ENCODE data around the gene LCN9. TPM values are rescaled to one million over a fixed set of nuclear protein-coding genes. Genes with fewer than 3 reads are reported as not detected.

LCN9 gene
- total RNA-seq, 4 donors from 2014 or later = not detected

- intact Hi-C loops (cut with DNase I; ENCODE audit: low total_unique reads) = no loop called here
- TF ChIP-seq POLR2AphosphoS5 (IDR thresholded peaks at IDR 0.05) (no peak), EP300 (IDR thresholded peaks at IDR 0.05; ENCODE audit: low read depth) (no peak), POLR2A (IDR thresholded peaks at IDR 0.05) (no peak)
- TF ChIP-seq, protein P1, sequence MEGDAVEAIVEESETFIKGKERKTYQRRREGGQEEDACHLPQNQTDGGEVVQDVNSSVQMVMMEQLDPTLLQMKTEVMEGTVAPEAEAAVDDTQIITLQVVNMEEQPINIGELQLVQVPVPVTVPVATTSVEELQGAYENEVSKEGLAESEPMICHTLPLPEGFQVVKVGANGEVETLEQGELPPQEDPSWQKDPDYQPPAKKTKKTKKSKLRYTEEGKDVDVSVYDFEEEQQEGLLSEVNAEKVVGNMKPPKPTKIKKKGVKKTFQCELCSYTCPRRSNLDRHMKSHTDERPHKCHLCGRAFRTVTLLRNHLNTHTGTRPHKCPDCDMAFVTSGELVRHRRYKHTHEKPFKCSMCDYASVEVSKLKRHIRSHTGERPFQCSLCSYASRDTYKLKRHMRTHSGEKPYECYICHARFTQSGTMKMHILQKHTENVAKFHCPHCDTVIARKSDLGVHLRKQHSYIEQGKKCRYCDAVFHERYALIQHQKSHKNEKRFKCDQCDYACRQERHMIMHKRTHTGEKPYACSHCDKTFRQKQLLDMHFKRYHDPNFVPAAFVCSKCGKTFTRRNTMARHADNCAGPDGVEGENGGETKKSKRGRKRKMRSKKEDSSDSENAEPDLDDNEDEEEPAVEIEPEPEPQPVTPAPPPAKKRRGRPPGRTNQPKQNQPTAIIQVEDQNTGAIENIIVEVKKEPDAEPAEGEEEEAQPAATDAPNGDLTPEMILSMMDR (IDR thresholded peaks at IDR 0.05) = no peak
- no peaks in the 10 kb centered on the region for H3K9me3 ChIP-seq
- in situ Hi-C loops (cut with MboI; ENCODE audit: low pct_ligation_motif_present in 1 of 4, low pct_unique_long_range_greater_than_20kb in 1 of 4, low sequenced_read_pairs in 3 of 4) = no loop called here
- no peaks in the 10 kb centered on the region for H3K4me1 ChIP-seq
- no peak for DNase-seq
- no peaks in the 10 kb centered on the region for H3K36me3 ChIP-seq
- 74% methylated on average over 10 of the region's 12 CpGs; no CpG with 5 or more reads in 1 of the 2 donors for WGBS, 2 donors (ENCODE audit: low coverage in 1 of 2)
- H3K27me3 ChIP-seq = peaks cover 4% of the 10 kb centered on the region
- H3K27ac ChIP-seq = no peak overlapping the region
- H3K4me3 ChIP-seq = no peak overlapping the region
Observed at GRCh38 chr9:135695642-135696041, 32.5 kb downstream of the LCN9 start.

DNA sequence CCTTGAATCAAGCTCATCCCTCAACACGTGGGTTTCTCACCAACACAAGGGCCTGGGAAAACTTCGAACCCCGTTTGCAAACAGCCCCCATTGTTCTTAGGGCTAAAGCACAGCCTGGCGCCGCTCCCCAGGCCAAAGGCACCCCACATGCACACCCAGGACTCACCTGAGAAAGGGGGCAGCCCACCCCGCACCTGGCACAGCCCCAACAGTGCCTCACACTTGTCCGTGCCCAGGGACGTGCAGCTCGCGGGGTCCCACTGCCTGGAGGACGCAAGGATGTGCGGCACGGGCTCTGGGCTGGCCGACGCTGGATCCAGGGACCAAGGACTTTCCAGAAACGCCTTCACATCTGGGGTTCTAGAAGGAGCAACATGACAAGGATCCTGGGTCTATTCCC is 33.3 kb downstream of the LCN9 start:
- intact Hi-C loops (cut with DNase I; ENCODE audit: low total_unique reads) (no loop called here), in situ Hi-C loops (cut with MboI; ENCODE audit: low pct_ligation_motif_present in 1 of 4, low pct_unique_long_range_greater_than_20kb in 1 of 4, low sequenced_read_pairs in 3 of 4) (no loop called here)
- WGBS, 2 donors (ENCODE audit: low coverage in 1 of 2) = 67% methylated on average over 16 of the region's 16 CpGs; no CpG with 5 or more reads in 1 of the 2 donors
- TF ChIP-seq POLR2AphosphoS5 (IDR thresholded peaks at IDR 0.05) (no peak), POLR2A (IDR thresholded peaks at IDR 0.05) (no peak)
- no peaks in the 10 kb centered on the region for H3K9me3 ChIP-seq
- no peaks in the 10 kb centered on the region for H3K36me3 ChIP-seq
- H3K4me3 ChIP-seq = no peak overlapping the region
- peaks cover 10% of the 10 kb centered on the region for H3K27me3 ChIP-seq
- no peak for DNase-seq
- H3K4me1 ChIP-seq = peaks cover 0 to under 1% (median 0%) of the 10 kb centered on the region in 4 donors
- H3K27ac ChIP-seq = no peak overlapping the region

DNA sequence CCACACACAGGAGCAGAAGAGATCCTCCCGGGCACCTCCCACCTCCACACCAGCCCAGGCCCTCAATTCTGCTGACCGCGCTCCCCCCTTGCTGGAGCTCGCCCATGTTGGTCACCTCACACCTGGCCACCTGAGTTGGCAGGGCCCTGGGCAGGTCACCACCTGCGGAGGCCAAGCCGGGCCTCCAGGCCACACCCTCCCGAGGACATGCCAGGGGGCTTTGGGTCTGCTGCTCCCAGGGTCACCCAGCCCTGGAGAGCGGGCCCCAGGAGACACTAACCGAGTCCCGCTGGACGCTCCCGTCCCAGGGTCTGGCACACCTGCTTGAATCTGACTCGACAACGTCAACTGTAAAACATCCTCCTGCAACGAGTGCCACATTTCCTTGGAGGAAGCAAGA is 34.1 kb downstream of the LCN9 start:
- WGBS, 2 donors (ENCODE audit: low coverage in 1 of 2) = 33 to 59% methylated on average over 3 to 9 of the region's 15 CpGs
- in situ Hi-C loops (cut with MboI; ENCODE audit: low pct_ligation_motif_present in 1 of 4, low pct_unique_long_range_greater_than_20kb in 1 of 4, low sequenced_read_pairs in 3 of 4) = no loop called here

DNA sequence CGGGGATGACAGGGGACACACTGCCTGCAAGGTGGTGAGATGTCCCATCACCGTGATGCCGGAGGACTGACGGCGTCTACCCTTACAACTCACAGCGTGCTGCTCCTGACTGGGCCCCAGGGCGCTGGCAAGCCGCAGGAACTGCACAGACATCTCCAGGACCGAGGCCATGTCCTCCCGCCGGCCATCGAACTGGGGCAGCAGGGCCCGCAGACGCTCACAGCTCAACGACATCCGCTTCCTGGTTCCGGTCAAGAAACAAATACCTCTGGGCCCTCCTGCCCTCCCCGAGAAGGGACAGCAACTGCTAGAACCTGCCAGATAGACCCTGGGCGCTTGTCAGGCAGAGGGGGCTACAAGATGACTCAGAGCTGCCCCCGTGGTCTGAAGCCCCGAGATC is 35.1 kb downstream of the LCN9 start:
- Histone ChIP-seq H3K4me3 (no peak overlapping the region), H3K36me3 (no peaks in the 10 kb centered on the region), H3K9me3 (no peaks in the 10 kb centered on the region), H3K27ac (no peak overlapping the region), H3K4me1 (peaks cover 5 to 10% (median 7%) of the 10 kb centered on the region in 4 donors), H3K27me3 (peaks cover 28% of the 10 kb centered on the region)
- no peak for DNase-seq
- 68% methylated on average over 21 of the region's 21 CpGs; no CpG with 5 or more reads in 1 of the 2 donors for WGBS, 2 donors (ENCODE audit: low coverage in 1 of 2)
- TF ChIP-seq, protein P1 (IDR thresholded peaks at IDR 0.05) = no peak
- TF ChIP-seq EP300 (IDR thresholded peaks at IDR 0.05; ENCODE audit: low read depth) = no peak
- no peak for TF ChIP-seq POLR2A (IDR thresholded peaks at IDR 0.05)
- TF ChIP-seq POLR2AphosphoS5 (IDR thresholded peaks at IDR 0.05) = no peak
- in situ Hi-C loops (cut with MboI; ENCODE audit: low pct_ligation_motif_present in 1 of 4, low pct_unique_long_range_greater_than_20kb in 1 of 4, low sequenced_read_pairs in 3 of 4) (no loop called here), intact Hi-C loops (cut with DNase I; ENCODE audit: low total_unique reads) (no loop called here)

More for the DNA sequence above, 34.1 kb downstream of the LCN9 start:
- DNase-seq = no peak
- no peak overlapping the region for H3K4me3 ChIP-seq
- no peak overlapping the region for H3K27ac ChIP-seq
- peaks cover 18% of the 10 kb centered on the region for H3K27me3 ChIP-seq
- H3K4me1 ChIP-seq = peaks cover 2 to 8% (median 5%) of the 10 kb centered on the region in 4 donors
- H3K9me3 ChIP-seq = no peaks in the 10 kb centered on the region
- TF ChIP-seq POLR2AphosphoS5 (IDR thresholded peaks at IDR 0.05) (no peak), POLR2A (IDR thresholded peaks at IDR 0.05) (no peak), EP300 (IDR thresholded peaks at IDR 0.05; ENCODE audit: low read depth) (no peak)
- TF ChIP-seq, protein P1 (IDR thresholded peaks at IDR 0.05) = no peak
- intact Hi-C loops (cut with DNase I; ENCODE audit: low total_unique reads) = no loop called here
- H3K36me3 ChIP-seq = no peaks in the 10 kb centered on the region

GRCh38 chr9:135698767-135699166 is 35.7 kb downstream of the LCN9 start:
- H3K27me3 ChIP-seq = peaks cover 34% of the 10 kb centered on the region
- WGBS, 2 donors (ENCODE audit: low coverage in 1 of 2) = 47% methylated on average over 17 of the region's 19 CpGs; no CpG with 5 or more reads in 1 of the 2 donors
- intact Hi-C loops (cut with DNase I; ENCODE audit: low total_unique reads) = no loop called here
- TF ChIP-seq, protein P1 (IDR thresholded peaks at IDR 0.05) = no peak
- TF ChIP-seq EP300 (IDR thresholded peaks at IDR 0.05; ENCODE audit: low read depth) (no peak), POLR2AphosphoS5 (IDR thresholded peaks at IDR 0.05) (no peak), POLR2A (IDR thresholded peaks at IDR 0.05) (no peak)
- no peak overlapping the region for H3K27ac ChIP-seq
- in situ Hi-C loops (cut with MboI; ENCODE audit: low pct_ligation_motif_present in 1 of 4, low pct_unique_long_range_greater_than_20kb in 1 of 4, low sequenced_read_pairs in 3 of 4) = no loop called here
- H3K4me1 ChIP-seq = peaks cover 5 to 10% (median 7%) of the 10 kb centered on the region in 4 donors
- no peak overlapping the region for H3K4me3 ChIP-seq
- no peaks in the 10 kb centered on the region for H3K9me3 ChIP-seq
- no peak for DNase-seq
- H3K36me3 ChIP-seq = no peaks in the 10 kb centered on the region

All from transverse colon (tissue), 4 donors.